ENCODE measurements around the gene MLN.

The MLN gene

GRCh38 chr6:33788694-33789549, 14.9 kb downstream of the MLN start, which contains the start of gene LEMD2:
TSS of gene LEMD2 (minus strand) at chr6:33789130. CDS start at chr6:33789116, 14 bp downstream.
- peak; percentile 94 to 95 for DNase-seq

GRCh38 chr6:33787954-33788693, 15.7 kb downstream of the MLN start:
- DNase-seq: peak; percentile 64 to 69

- DNase-seq: no peak
Measured at GRCh38 chr6:33787346-33787953, 16.4 kb downstream of the MLN start.

DNA sequence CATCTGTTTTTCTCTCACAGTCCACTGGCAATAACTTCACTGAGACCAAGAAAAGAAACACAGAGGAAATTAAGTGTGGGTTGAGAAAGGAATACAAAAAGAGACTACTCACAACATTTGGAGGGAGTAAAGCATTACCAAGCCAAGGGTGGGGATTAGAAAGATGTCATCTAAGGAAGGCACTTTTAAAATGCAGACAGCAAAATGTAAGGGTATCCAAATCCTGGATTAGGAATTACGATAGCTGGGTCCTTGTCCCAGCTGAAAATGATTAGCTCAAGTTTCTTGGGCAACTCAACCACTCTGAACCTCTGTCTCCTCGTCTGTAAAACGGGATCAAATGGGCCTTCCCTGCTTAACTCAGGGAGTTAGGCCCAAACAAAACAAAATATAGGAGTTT, 17.1 kb downstream of the MLN start:
- DNase-seq: no peak

GRCh38 chr6:33785778-33786177, 18.0 kb downstream of the MLN start:
- DNase-seq: no peak

DNA sequence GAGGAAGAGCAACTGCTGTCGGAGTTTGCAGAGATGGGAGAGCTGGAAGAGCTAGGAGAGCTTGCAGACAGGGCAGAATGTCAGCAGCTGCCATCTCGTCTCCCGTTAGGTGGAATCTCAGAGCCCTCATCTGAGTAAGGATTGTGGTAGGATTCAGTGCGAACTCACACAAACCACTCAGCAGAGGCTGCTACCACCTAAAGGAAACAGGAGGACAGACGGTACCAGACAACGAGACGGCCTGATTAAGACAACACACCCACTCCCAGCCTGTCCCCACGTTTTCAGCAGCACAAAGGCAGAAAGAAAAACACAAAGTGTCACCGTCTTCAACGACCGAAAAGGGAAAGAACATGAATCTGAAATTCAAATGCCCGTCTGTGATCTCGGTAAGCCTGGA, 19.0 kb downstream of the MLN start:
- DNase-seq: no peak

DNA sequence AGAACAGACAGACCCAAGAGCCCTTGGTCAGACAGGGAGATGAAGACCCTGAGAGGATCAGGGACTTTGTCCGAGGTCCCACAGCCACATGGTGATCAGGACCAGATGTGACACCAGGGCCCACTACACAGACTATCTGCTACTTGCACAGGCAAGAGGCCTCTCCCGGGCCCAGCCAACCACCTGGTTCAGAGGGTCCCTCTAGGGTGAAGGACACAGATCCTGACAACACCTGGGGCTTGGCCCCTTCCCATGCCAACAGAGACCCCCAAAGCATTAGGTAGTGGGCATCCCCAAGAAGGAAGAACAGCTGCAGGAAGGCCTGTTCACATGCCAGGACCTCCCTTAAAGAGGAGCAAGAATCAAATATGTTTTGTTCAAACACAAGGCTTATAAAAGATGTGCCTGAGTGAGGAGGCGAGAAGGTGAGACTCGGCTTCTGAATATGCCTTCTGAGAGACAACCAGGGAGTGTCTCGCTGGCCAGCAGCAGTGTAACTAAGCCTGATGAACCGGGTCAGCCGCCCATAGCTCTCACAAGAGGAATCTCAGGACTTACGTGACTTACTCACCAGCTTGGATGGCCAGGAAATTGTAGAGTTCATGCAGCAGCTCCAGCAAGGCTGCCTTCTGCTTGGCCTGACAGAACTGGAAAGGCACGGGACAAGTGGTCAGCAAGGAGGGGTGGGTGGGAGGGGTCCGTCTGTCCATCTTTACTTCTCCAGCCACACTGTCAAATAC, 19.9 kb downstream of the MLN start:
- DNase-seq: no peak

DNA sequence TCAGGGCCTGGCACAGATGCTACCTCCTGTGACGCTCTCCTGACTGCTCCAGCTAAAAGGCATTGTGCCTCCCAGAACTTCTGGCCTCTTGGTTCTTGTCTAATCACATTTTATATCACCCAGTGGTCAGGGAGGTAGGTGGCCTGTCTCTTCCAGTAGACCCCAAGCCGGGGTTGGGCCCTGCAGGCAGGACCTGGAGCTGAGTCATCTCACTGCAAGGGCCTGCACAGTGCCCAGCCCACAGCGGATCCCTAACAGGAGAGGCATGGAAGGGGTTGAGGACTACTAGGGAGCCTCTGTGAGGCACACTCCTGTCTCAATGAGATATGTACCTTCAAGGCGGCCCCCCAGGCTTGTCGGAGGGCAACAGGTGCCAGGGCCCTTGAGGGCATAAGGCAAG, 21.2 kb downstream of the MLN start:
- no peak for DNase-seq

GRCh38 chr6:33781131-33781975, 22.4 kb downstream of the MLN start:
- DNase-seq: no peak

DNA sequence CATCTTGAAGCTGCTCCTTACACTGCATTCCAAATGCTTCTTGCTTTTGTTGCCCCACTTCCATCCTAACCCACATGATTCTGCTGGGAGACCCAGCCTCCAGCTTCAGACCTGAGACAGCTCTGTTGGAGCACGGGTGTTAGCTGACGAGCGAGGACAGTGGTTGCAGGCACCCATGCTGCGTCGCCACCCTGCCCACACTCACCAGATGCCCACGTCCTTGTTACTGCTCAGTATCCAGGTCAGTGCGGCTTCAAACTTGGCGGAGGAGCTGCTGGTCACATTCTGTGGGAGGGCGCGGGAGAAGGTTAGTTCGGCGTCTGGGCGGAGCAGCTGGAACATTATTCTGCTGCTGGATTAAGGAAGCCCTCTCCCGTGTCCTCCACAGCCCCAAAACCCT, 23.9 kb downstream of the MLN start:
- no peak for DNase-seq

- DNase-seq: no peak
Measured at GRCh38 chr6:33779290-33779689, 24.5 kb downstream of the MLN start.

DNA sequence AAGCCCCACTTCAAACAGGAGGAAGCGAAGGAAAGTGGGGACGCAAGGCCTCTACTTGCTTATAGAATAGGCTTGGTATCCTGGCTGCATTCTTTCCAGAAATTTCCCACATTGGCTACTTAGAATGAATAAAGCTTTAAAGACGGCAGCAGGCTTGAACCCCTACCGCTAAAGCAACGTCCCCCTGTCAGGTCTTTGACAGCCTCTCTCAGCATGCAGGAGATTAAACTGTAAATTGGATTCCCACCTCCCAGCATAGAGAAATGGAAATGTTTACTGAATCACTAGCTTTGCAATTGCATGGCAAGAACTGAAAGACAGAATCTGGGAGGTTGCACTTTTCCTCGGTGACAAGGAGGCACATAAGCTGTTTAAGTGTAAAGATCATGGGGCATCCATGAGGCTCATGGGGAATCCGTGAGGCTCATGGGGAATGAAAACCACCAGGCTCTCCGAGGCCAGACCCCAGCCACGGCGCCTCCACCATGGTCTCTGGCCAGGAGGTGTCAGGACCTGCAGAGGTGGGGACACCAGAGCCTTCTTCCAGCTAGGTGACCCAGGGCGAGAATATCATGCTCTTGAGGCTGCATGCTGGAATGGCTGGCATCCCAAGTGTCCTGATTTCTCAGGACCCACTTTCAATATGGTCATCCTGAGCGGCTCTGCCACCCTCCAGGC, 25.2 kb downstream of the MLN start:
- DNase-seq: no peak

- no peak for DNase-seq
Measured at GRCh38 chr6:33777398-33778388, 26.1 kb downstream of the MLN start.

DNA sequence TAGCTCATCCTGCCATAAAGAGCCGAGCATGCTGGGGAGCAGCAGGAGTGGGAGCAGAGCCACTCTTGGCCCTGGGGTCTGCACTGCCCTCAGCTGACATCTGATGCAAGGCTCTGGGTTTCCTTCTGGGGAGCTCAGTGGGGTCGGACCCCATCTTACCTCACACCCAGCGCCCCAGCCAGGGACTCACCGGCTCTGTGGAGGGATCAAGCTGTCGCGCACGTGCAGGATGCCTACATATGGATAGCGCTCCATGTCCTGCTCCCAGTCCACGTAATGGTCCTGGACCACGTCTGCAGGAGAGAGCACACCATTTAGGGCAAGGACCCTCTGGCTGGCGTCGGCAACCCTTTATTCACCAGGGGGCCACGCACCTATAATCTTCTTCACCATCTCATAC, 27.0 kb downstream of the MLN start:
- DNase-seq: no peak

DNA sequence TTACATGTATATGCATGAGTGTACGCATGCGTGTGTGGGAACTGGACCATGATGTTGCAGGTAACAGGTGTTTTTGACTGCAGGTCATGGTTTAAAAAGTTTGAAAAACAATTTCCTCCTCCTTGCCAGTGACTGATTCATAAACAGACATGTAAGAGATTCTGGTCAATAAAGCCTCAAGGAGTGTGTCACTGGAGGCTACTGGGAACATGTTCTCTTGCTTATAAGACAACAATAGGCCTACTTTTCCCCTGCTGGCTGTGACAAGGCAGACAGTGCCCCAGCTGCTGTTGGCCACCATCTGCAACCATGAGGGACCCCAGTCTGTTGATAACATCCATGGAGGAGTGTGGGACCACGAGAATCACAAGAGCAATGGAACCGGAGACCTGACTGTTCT, 27.6 kb downstream of the MLN start:
- DNase-seq: no peak

GRCh38 chr6:33774774-33775173, 29.0 kb downstream of the MLN start:
- DNase-seq: no peak

DNA sequence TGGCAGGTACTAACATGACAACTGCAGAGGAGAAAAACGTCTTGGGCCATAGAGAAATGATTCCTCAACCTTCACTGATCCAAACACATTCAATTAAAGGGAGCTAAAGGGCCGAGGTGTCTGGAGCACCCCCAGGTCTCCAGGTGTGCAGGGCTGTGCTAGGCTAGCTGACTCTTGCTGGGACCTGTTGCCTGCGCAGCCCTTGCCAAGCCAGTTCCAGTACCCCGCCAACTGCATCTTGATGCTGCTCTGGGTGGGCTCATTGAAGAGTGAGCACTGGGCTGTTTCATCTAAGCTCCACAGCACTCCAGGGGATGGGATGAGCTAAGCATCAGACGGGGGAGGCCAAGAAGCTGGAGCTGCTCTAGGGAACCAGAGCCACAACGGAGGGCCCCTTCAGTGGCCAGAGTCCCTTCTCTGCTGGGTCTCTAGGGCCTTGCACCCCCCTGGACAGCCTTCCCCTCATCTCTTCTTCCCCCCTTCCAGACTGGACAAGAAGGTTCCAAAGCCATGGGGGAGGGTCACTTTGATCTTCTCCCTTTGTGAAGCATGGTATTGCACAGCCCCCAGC, 30.8 kb downstream of the MLN start:
- DNase-seq: no peak

DNA sequence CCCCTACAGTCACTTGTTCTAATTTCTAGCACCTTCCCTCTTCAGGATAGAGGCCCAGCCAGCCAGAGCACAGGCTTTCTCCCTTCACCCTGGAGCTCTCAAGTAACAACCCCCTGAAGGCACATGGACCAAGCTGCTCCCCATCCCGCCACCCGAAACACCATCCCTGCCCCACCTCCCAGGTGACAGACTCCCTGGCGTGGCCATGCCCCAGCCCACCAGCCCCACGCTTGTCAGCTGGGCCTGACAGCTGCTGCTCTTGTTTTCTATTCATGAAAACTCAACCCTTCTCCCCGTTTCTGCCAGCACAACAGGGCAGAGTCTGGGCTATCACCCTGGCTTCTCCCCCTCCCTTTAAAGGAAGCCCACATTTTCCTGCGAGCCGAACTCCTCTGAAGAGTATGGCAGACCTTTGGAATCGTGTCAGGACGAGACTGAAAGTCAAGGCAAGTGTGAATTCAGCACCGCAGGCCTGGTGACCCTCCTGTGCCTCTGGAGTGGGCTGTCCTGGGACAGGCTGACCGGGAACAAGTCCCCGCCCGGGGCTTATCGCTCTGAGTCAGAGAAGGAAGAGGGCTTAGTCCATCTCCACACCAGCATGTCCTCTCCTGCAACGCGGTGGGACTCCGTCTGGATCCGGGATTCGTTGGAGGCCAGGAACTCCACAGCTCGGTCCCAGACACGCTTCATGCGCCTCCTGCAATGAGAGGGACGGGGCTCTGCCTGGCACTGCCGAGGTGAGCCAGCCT, 31.5 kb downstream of the MLN start:
- no peak for DNase-seq
